Measurements from ENCODE around the gene PTPRN2.
A peak's percentile ranks its signal among the peaks of the same experiment; 100 is the strongest.
"Not testable (repeated sequence)": the region's sequence is repeated elsewhere in the genome, so short reads cannot be mapped to it uniquely, and the experiment has no call there.

PTPRN2 gene

GRCh38 chr7:157574914-157575586 is 1012.6 kb downstream of the PTPRN2 start:
- DNase-seq (ENCODE audit: low read depth, low spot score): no peak

DNA sequence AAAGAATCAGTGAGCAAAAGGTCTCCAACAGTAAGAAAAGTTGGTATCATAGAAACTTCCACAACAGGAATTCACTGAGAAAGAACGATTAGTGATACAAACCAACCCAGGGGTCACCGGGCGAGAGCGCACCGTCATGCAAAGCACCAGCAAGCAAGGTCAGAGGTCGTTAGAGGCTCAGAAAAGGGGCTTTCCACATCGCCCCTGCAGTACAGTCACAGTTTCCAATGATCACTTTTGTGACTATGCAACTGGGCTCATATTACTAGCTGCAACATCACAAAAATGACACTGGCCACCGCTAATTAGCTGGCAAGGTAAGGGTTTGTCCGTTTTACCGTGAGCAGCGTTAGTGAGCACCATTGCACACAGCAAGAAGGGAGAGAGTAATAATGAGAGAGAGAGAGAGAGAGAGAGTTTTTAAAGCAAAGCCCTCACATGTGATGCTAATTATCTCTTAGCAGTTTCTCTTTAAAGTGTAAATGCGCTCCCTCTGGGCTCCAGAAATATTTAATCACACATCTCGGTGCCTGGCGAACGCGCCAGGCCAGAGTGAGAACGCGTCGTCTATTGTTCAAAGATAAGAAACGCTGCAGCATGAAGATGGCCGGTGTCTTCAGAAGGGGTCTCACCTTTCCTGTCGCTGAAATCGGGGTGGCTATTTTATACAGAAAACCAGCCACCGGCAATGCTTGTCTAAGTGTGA is 1013.4 kb downstream of the PTPRN2 start:
- DNase-seq (ENCODE audit: low read depth, low spot score): no peak

GRCh38 chr7:157573244-157573643 is 1014.4 kb downstream of the PTPRN2 start:
- no peak for DNase-seq (ENCODE audit: low read depth, low spot score)

DNA sequence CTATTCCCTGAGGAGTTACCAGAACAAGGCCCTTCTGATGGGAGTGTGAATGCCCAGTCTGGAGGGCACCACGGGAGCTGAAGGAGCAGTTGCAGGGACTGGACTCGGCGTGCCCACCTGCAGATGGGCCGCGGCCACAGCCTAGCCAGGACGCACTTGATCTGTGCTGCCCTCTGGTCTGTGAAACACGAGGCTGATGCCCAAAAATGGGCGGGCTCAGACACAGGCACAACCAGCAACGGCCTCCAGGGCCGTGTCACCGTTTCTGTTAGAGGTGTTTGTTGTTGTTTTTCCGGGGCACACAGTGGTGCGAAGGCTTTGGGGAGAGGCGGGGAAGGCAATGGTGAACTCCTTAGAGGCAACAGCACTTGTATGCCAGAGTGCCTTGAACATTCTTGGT is 1015.0 kb downstream of the PTPRN2 start:
- DNase-seq (ENCODE audit: low read depth, low spot score): no peak

DNA sequence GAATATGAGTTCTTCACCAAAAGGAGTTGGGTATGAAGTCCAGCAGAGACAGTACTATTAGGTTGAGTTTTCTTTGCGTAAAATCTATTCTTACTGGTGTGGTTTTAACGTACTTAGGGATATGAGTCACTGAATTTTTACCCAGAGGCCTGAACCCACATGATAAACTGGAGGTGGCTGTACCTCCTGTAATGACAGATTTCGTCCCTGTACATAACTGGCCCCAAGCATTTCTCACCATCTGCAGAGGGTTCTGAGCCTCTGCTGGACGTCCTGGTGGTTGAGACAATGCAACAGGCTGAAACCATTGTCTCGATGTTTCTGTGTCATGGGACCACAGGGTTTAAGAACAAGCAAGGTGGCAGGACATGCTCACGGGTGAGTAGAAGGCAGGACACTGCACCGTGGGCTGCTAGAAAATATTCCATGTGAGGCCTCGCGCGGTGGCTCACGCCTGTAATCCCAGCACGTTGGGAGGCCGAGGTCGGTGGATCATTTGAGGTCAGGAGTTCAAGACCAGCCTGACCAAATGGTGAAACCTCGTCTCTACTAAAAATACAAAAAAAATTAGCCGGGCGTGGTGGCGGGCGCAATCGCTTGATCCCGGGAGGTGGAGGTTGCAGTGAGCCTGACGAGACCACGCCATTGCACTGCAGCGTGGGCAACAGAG is 1017.0 kb downstream of the PTPRN2 start:
- DNase-seq (ENCODE audit: low read depth, low spot score): no peak

DNA sequence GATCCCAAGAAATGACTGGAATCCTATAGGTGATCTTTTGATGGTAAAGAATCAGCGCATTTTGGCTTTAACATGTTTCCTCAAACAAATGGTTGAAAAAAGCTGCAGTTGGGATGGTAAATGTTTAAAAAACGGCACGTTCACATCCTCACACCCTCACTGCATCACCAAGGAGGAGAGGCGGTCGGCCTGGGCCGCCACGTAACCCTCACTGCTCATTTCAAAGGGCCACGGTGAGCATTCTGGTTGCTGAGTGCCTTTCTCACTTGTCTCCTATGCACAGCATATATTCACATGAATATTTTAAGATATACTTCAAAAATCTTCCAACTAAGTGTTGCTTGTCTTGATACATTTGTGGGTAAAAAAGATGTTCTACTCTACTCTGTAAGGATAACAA is 1017.7 kb downstream of the PTPRN2 start:
- no peak for DNase-seq (ENCODE audit: low read depth, low spot score)

GRCh38 chr7:157568770-157569584 is 1018.6 kb downstream of the PTPRN2 start:
- peak; percentile 13 for DNase-seq (ENCODE audit: low read depth, low spot score)

GRCh38 chr7:157568106-157568769 is 1019.4 kb downstream of the PTPRN2 start:
- DNase-seq (ENCODE audit: low read depth, low spot score): no peak

DNA sequence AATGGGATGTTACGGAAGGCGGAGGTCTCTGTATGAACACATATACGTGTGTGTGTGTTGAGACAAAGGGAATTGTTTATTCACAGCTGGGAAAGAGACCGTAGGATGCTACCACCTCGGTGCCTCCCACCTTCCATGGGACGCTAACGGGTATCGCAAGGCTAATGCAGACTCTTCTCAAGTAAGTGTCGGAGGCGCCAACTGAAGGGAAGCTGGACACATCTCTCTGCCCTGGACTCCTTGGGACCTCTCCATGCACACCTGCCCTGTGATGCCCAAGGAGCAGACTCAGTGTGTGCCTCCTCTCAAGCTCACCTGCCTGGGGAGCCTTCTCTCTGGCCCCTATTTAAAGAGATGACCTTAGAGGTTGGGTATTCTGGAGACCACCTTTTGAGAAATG is 1020.0 kb downstream of the PTPRN2 start:
- no peak for DNase-seq (ENCODE audit: low read depth, low spot score)

GRCh38 chr7:157566631-157567006 is 1021.0 kb downstream of the PTPRN2 start:
- DNase-seq (ENCODE audit: low read depth, low spot score): no peak

DNA sequence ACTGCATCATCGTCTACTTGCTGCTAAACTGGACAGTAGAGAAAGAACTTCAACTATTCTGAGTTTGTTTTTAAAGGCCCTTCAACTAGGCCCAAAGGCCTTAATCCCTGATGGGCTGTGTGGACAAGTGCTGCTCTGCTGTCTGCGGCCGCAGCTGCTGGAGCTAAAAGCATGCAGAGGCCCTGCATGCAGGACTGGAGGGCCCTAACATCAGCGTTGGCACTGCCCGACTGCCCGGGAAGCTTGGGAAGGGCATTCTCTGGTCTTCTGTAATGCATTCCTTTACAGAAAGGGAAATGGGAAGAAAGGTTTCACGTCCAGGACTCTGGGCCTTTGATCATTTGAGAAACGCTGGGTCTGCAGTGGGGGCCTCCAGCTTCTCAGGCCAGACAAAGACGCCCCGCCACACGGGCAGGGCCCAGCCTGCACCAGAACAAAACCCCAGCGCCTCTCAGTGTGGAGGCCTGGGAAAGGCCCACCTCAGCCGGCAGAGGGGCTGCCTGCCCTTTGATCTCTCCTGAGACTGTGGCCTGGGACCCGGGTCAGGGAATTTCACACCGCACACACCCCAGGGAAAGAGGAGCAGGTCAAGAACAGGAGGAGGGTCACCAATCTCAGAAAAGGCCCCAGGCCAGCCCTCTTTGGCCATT is 1021.5 kb downstream of the PTPRN2 start:
- no peak for DNase-seq (ENCODE audit: low read depth, low spot score)

GRCh38 chr7:157565201-157565626 is 1022.4 kb downstream of the PTPRN2 start:
- peak; percentile 17 for DNase-seq (ENCODE audit: low read depth, low spot score)

- DNase-seq (ENCODE audit: low read depth, low spot score): peak; percentile 10
Observed at GRCh38 chr7:157564517-157565177, 1023.0 kb downstream of the PTPRN2 start.

- not testable (repeated sequence) for DNase-seq (ENCODE audit: low read depth, low spot score)
Observed at GRCh38 chr7:157563467-157564135, 1024.0 kb downstream of the PTPRN2 start.

DNA sequence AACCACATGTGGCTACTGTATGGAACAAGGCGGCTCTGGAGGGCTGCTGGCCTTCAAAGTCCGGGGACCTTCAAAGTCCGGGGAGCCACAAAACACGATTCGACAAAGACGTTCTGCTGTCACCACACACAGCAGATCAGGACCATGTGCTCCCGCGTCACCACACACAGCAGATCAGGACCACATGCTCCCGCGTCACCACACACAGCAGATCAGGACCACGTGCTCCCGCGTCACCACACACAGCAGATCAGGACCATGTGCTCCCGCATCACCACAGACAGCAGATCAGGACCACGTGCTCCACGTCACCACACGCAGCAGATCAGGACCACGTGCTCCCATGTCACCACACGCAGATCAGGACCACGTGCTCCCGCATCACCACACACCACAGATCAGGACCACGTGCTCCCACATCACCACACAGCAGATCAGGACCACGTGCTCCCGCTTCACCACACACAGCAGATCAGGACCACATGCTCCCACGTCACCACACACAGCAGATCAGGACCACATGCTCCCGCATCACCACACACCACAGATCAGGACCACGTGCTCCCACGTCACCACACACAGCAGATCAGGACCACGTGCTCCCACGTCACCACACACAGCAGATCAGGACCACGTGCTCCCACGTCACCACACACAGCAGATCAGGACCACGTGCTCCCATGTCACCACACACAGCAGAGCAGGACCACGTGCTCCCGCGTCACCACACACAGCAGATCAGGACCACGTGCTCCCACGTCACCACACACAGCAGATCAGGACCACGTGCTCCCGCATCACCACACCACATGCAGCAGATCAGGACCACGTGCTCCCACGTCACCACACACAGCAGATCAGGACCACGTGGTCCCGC is 1024.9 kb downstream of the PTPRN2 start:
- not testable (repeated sequence) for DNase-seq (ENCODE audit: low read depth, low spot score)

DNA sequence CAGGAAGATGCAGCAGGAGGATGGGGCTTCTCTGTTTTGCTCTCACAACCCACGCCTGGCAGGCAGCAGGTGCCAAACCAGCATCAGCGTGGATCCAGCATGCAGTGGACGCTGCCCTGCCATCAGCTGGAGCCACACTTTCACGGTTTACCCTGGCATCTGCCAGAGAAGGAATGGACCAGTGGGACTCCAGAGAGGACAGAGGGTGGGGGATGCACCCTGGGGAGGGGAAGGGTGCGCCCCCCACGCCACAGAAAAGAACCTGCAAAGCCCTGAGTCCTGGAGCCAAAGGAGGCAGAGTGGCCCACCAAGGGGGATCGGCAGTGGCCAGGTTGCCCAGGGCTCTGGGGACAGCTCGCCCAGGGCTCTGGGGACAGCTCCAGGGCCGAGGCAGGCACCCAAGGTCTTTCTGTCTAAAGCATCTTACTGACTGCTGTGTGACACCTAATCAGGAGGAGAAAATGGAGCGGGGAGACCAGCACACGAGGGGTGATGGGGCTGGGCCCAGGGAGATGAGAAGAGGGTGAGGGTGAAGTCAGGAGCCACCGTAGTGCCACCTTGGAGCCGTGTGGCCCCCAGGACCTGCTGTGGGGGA is 1025.7 kb downstream of the PTPRN2 start:
- no peak for DNase-seq (ENCODE audit: low read depth, low spot score)

DNA sequence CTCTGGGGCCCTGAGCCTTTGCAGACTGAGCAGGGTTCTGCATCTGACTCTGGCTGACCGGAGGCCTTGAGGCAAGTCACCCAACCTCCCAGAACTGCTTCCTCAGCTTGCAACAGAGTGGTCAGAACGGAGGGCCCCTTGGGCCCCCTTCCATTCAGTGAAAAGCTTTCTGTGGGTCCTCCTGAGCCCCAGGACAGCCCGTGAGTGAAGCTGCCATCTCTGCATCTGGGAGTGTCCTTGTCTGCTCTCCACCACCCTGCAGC is 1026.2 kb downstream of the PTPRN2 start:
- DNase-seq (ENCODE audit: low read depth, low spot score): no peak

GRCh38 chr7:157560710-157561522 is 1026.7 kb downstream of the PTPRN2 start:
- DNase-seq (ENCODE audit: low read depth, low spot score): no peak

Measured in smooth muscle cell of the brain vasculature (primary cell).